Peyer's patch (tissue), 4 donors: ENCODE measurements around the gene PTPN5.

ENCODE experiments used
- CTCF ChIP-seq, 6 experiments: fragments of 450-650 bp in 4 of 6; fragments of 200-600 bp in 2 of 6; sonication (generic) in 1 of 6; IDR thresholded peaks; one replicate each; pipeline ENCODE4 v1.5.1; 2017 to 2019; ENCODE audit warnings: antibody characterized with exemption in 6 of 6, mild to moderate bottlenecking in 3 of 6, moderate library complexity in 1 of 6
- POLR2A ChIP-seq, 2 donors: fragments of 450-650 bp; IDR thresholded peaks; one replicate each; pipeline ENCODE4 v1.5.1; 2017; ENCODE audit warnings: antibody characterized with exemption in 2 of 2, mild to moderate bottlenecking in 2 of 2, moderate library complexity in 2 of 2

- TF ChIP-seq CTCF (IDR thresholded peaks at IDR 0.05): no peak
- TF ChIP-seq POLR2A (IDR thresholded peaks at IDR 0.05): no peak
These were observed 77.8 kb downstream of the PTPN5 start for GRCh38 chr11:18713646-18714442.
